ENCODE data around the gene PLCXD3.
"Not testable (repeated sequence)": the region's sequence is repeated elsewhere in the genome, so short reads cannot be mapped to it uniquely, and the experiment has no call there.

PLCXD3 gene

GRCh38 chr5:41485533-41485932 lies 24.9 kb downstream of the PLCXD3 start:
- no peak overlapping the region for H3K4me3 ChIP-seq (ENCODE audit: low read length)
- DNase-seq (ENCODE audit: low read depth) = no peak
- TF ChIP-seq CTCF (conservative IDR thresholded peaks at IDR 0.05; ENCODE audit: low read depth, low read length) = no peak

- DNase-seq (ENCODE audit: low read depth) = no peak
- no peak overlapping the region for H3K4me3 ChIP-seq (ENCODE audit: low read length)
- TF ChIP-seq CTCF (conservative IDR thresholded peaks at IDR 0.05; ENCODE audit: low read depth, low read length) = no peak
Observed at GRCh38 chr5:41482715-41483114, 27.7 kb downstream of the PLCXD3 start.

GRCh38 chr5:41482173-41482572 lies 28.2 kb downstream of the PLCXD3 start:
- TF ChIP-seq CTCF (conservative IDR thresholded peaks at IDR 0.05; ENCODE audit: low read depth, low read length) = no peak
- no peak for DNase-seq (ENCODE audit: low read depth)
- H3K4me3 ChIP-seq (ENCODE audit: low read length) = no peak overlapping the region

GRCh38 chr5:41471571-41472208 lies 38.7 kb downstream of the PLCXD3 start:
- not testable (repeated sequence) for DNase-seq (ENCODE audit: low read depth); H3K4me3 ChIP-seq (ENCODE audit: low read length)

GRCh38 chr5:41465493-41466171 lies 44.8 kb downstream of the PLCXD3 start:
- no peak overlapping the region for H3K4me3 ChIP-seq (ENCODE audit: low read length)
- no peak for TF ChIP-seq CTCF (conservative IDR thresholded peaks at IDR 0.05; ENCODE audit: low read depth, low read length)
- DNase-seq (ENCODE audit: low read depth) = no peak

- no peak overlapping the region for H3K4me3 ChIP-seq (ENCODE audit: low read length)
- no peak for DNase-seq (ENCODE audit: low read depth)
- TF ChIP-seq CTCF (conservative IDR thresholded peaks at IDR 0.05; ENCODE audit: low read depth, low read length) = no peak
Observed at GRCh38 chr5:41459557-41459956, 50.8 kb downstream of the PLCXD3 start.

- no peak overlapping the region for H3K4me3 ChIP-seq (ENCODE audit: low read length)
- no peak for TF ChIP-seq CTCF (conservative IDR thresholded peaks at IDR 0.05; ENCODE audit: low read depth, low read length)
- DNase-seq (ENCODE audit: low read depth) = no peak
Observed at GRCh38 chr5:41457094-41457493, 53.3 kb downstream of the PLCXD3 start.
